ENCODE results near the gene HSPE1.

HSPE1 gene

DNA sequence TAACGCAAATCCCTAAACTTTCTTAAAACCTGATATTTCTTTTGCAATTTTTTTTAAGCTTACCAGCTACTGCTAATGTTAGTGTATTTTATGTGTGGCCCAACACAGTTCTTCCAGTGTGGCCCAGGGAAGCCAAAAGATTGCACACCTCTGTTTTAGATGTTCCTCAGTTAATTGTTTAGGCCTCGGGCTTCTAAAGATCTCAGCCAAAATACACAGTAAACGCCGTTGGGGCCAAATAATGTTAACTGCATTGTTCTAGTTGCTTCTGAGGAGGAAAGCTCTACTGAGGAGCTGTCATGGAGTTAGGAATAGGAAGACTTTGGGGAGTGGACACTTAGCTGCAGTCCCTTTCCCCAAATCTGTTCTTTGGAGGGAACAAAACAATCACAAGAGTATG lies 2.0 kb downstream of the HSPE1 start:
- Mint-ChIP-seq H3K36me3 (ENCODE audit: low read depth) (peaks cover 49% of the 10 kb centered on the region), H3K27ac (peak overlapping the region; percentile 85 to 98 (median 89)), H3K9me3 (no peaks in the 10 kb centered on the region), H3K27me3 (ENCODE audit: low read depth) (no peaks in the 10 kb centered on the region), H3K4me1 (peaks cover 28% of the 10 kb centered on the region), H3K4me3 (peak overlapping the region; percentile 90 to 98 (median 92))
- TF ChIP-seq, protein P1, sequence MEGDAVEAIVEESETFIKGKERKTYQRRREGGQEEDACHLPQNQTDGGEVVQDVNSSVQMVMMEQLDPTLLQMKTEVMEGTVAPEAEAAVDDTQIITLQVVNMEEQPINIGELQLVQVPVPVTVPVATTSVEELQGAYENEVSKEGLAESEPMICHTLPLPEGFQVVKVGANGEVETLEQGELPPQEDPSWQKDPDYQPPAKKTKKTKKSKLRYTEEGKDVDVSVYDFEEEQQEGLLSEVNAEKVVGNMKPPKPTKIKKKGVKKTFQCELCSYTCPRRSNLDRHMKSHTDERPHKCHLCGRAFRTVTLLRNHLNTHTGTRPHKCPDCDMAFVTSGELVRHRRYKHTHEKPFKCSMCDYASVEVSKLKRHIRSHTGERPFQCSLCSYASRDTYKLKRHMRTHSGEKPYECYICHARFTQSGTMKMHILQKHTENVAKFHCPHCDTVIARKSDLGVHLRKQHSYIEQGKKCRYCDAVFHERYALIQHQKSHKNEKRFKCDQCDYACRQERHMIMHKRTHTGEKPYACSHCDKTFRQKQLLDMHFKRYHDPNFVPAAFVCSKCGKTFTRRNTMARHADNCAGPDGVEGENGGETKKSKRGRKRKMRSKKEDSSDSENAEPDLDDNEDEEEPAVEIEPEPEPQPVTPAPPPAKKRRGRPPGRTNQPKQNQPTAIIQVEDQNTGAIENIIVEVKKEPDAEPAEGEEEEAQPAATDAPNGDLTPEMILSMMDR (IDR thresholded peaks at IDR 0.05; ENCODE audit: unreplicated experiment in 3 of 3), result no peak

DNA sequence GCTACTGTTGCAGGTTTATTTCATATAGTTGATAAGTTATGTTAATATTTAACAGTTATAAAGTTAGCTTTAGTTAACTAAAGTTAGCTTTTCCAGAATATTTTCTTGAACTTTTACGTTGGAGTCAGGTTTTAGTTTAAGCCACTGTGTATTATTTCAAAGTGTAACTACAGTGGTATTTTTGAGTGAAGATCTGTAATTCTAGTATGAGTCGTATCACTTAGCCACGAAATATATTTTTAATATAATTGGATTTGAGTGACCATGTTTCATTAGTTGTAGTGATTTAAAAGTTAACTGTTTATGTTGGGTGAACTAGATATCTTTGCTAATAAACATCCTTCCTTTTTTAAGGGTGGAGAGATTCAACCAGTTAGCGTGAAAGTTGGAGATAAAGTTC lies 2.5 kb downstream of the HSPE1 start:
- H3K4me3 Mint-ChIP-seq, result peak overlapping the region; percentile 90 to 98 (median 92)
- no peaks in the 10 kb centered on the region for H3K9me3 Mint-ChIP-seq
- H3K4me1 Mint-ChIP-seq, result peaks cover 23% of the 10 kb centered on the region
- TF ChIP-seq, protein P1 (IDR thresholded peaks at IDR 0.05; ENCODE audit: unreplicated experiment in 3 of 3), result no peak
- H3K27ac Mint-ChIP-seq, result peak overlapping the region; percentile 85 to 98 (median 89)
- no peaks in the 10 kb centered on the region for H3K27me3 Mint-ChIP-seq (ENCODE audit: low read depth)
- H3K36me3 Mint-ChIP-seq (ENCODE audit: low read depth), result peaks cover 44% of the 10 kb centered on the region

DNA sequence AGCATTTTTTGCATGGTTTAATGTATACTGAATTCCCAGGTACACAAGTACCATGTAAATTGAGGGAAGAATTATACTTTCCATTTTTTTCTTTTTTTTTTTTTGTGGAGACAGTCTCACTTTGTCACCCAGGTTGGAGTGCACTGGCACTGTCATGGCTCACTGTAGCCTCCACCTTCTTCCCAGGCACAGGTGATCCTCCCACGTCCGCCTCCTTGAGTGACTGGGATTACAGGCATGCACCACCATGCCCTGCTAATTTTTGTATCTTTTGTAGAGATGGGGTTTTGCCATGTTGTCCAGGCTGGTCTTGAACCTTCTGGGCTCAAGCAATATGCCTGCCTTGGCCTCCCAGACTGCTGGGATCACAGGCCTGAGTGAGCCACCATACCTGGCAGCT lies 3.8 kb downstream of the HSPE1 start:
- Mint-ChIP-seq H3K4me1 (peaks cover 14% of the 10 kb centered on the region), H3K36me3 (ENCODE audit: low read depth) (peaks cover 44% of the 10 kb centered on the region), H3K27ac (no peak overlapping the region), H3K4me3 (no peak overlapping the region), H3K9me3 (no peaks in the 10 kb centered on the region), H3K27me3 (ENCODE audit: low read depth) (no peaks in the 10 kb centered on the region)
- TF ChIP-seq, protein P1 (IDR thresholded peaks at IDR 0.05; ENCODE audit: unreplicated experiment in 3 of 3), result no peak

DNA sequence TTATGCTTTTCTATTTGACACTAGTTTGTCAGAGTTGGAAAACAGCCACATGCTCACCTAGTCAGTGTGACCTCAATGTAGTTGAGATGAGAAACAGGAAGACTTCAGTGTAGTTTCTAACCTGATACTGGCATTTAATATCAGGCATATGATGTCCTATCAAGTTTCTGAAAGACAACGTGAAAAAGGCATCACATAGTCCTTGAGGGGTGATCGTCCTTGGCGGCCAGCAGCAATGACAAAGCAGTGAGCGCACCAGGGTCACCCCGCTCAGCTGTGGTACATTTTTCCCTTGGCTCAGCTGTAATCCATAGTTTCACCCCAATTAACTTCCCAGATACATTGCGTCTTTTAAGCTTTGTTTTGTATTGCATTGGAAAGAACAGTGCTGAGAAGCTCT lies 4.3 kb downstream of the HSPE1 start:
- peaks cover 14% of the 10 kb centered on the region for H3K4me1 Mint-ChIP-seq
- H3K4me3 Mint-ChIP-seq, result no peak overlapping the region
- H3K36me3 Mint-ChIP-seq (ENCODE audit: low read depth), result peaks cover 44% of the 10 kb centered on the region
- no peaks in the 10 kb centered on the region for H3K9me3 Mint-ChIP-seq
- no peaks in the 10 kb centered on the region for H3K27me3 Mint-ChIP-seq (ENCODE audit: low read depth)
- TF ChIP-seq, protein P1 (IDR thresholded peaks at IDR 0.05; ENCODE audit: unreplicated experiment in 3 of 3), result no peak
- no peak overlapping the region for H3K27ac Mint-ChIP-seq

DNA sequence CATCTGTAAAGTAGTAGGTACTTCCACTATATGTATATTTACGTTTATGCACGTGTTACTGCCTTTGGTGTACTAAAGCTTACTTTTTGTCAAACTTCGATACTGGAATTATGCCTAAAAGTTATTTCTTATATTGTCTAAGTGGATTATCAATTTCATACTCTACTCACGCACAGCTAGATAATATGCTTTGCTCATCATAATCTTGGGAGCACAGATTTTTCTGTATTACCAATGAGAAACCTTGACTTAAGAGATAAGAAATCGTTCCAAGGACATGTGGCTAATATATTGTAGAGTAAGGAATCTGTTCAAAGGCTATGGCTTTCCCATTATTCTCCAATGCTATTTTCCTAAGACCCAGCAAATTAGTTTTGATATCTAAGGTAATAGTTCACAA lies 6.5 kb downstream of the HSPE1 start:
- Mint-ChIP-seq H3K27ac (no peak overlapping the region), H3K27me3 (ENCODE audit: low read depth) (no peaks in the 10 kb centered on the region), H3K4me1 (peaks cover 8% of the 10 kb centered on the region), H3K36me3 (ENCODE audit: low read depth) (peaks cover 40% of the 10 kb centered on the region), H3K4me3 (no peak overlapping the region), H3K9me3 (no peaks in the 10 kb centered on the region)
- TF ChIP-seq, protein P1 (IDR thresholded peaks at IDR 0.05; ENCODE audit: unreplicated experiment in 3 of 3), result no peak

DNA sequence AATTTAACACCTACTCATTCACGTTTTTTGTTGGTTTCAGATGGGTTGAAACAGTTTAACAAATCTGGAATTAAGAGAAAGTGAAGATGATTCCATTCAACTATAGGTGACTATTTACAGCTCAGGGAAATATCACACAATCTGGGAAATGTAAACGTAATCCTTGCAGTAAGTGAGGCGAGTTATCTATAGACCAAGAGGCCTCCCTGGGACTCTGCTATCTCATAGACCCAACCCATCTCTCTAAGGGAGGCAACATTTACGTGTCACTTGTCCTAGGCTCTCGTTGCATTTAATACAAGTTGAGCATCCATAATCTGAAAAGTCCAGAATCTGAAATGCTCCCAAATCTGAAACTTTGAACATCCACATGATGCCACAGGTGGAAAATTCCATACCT lies 13.7 kb downstream of the HSPE1 start:
- Mint-ChIP-seq H3K27ac (peak overlapping the region in 1 of 3 experiments; percentile 9), H3K27me3 (ENCODE audit: low read depth) (no peaks in the 10 kb centered on the region), H3K4me3 (peak overlapping the region in 1 of 3 experiments; percentile 7), H3K9me3 (no peaks in the 10 kb centered on the region), H3K4me1 (peaks cover 21% of the 10 kb centered on the region), H3K36me3 (ENCODE audit: low read depth) (peaks cover 2% of the 10 kb centered on the region)
- TF ChIP-seq, protein P1 (IDR thresholded peaks at IDR 0.05; ENCODE audit: unreplicated experiment in 3 of 3), result no peak
